ENCODE data around the gene PROSER3.

GRCh38 chr19:35811317-35812219 lies 53.6 kb downstream of the PROSER3 start:
- no peak for TF ChIP-seq CTCF (IDR thresholded peaks at IDR 0.05; ENCODE audit: poor library complexity, severe bottlenecking)
- no peak for TF ChIP-seq EZH2 (IDR thresholded peaks at IDR 0.05; ENCODE audit: borderline replicate concordance, insufficient read depth, low read length, poor library complexity, severe bottlenecking)
- no peak for TF ChIP-seq EP300 (conservative IDR thresholded peaks at IDR 0.05; ENCODE audit: poor library complexity, severe bottlenecking)
- TF ChIP-seq TAF1 (IDR thresholded peaks at IDR 0.05; ENCODE audit: low read depth): no peak
- TF ChIP-seq POLR2AphosphoS5 (IDR thresholded peaks at IDR 0.05): no peak
- TF ChIP-seq, protein P1, sequence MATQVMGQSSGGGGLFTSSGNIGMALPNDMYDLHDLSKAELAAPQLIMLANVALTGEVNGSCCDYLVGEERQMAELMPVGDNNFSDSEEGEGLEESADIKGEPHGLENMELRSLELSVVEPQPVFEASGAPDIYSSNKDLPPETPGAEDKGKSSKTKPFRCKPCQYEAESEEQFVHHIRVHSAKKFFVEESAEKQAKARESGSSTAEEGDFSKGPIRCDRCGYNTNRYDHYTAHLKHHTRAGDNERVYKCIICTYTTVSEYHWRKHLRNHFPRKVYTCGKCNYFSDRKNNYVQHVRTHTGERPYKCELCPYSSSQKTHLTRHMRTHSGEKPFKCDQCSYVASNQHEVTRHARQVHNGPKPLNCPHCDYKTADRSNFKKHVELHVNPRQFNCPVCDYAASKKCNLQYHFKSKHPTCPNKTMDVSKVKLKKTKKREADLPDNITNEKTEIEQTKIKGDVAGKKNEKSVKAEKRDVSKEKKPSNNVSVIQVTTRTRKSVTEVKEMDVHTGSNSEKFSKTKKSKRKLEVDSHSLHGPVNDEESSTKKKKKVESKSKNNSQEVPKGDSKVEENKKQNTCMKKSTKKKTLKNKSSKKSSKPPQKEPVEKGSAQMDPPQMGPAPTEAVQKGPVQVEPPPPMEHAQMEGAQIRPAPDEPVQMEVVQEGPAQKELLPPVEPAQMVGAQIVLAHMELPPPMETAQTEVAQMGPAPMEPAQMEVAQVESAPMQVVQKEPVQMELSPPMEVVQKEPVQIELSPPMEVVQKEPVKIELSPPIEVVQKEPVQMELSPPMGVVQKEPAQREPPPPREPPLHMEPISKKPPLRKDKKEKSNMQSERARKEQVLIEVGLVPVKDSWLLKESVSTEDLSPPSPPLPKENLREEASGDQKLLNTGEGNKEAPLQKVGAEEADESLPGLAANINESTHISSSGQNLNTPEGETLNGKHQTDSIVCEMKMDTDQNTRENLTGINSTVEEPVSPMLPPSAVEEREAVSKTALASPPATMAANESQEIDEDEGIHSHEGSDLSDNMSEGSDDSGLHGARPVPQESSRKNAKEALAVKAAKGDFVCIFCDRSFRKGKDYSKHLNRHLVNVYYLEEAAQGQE (IDR thresholded peaks at IDR 0.05; ENCODE audit: borderline replicate concordance): no peak
- TF ChIP-seq RAD21 (conservative IDR thresholded peaks at IDR 0.05): no peak
- TF ChIP-seq SMC3 (conservative IDR thresholded peaks at IDR 0.05; ENCODE audit: poor library complexity): no peak
- no peak for TF ChIP-seq MXI1 (conservative IDR thresholded peaks at IDR 0.05; ENCODE audit: poor library complexity, severe bottlenecking)
